Type B pancreatic cell (in vitro differentiated cells): ENCODE measurements around the gene ZNF790. TPM values are rescaled to one million over a fixed set of nuclear protein-coding genes. Genes with fewer than 3 reads are reported as not detected.

Experiments
- DNase-seq: peaks from one replicate; pipeline ENCODE4 v3.0.0; 2021; ENCODE audit warnings: mixed read lengths; ENCODE audit not compliant: unreplicated experiment; ENCODE audit errors: extremely low spot score
- H3K27ac Mint-ChIP-seq: 2 replicates; pipeline ENCODE4 v1.8.0; 2021; ENCODE audit warnings: mild to moderate bottlenecking, mixed read lengths
- H3K27me3 Mint-ChIP-seq: 2 replicates; pipeline ENCODE4 v1.8.0; 2021; ENCODE audit warnings: mixed read lengths
- H3K36me3 Mint-ChIP-seq: 2 replicates; pipeline ENCODE4 v1.8.0; 2021; ENCODE audit warnings: mixed read lengths
- H3K4me1 Mint-ChIP-seq: one replicate; pipeline ENCODE4 v1.8.0; 2021; ENCODE audit warnings: mixed read lengths; ENCODE audit not compliant: unreplicated experiment
- H3K4me3 Mint-ChIP-seq: 2 replicates; pipeline ENCODE4 v1.8.0; 2021; ENCODE audit warnings: mild to moderate bottlenecking, mixed read lengths
- H3K9me3 Mint-ChIP-seq: 2 replicates; pipeline ENCODE4 v1.8.0; 2021; ENCODE audit warnings: mixed read lengths
- total RNA-seq: library from RNA; stranded (reverse); gene quantifications from 2 replicates; pipeline ENCODE4 v1.2.1, GENCODE V29; 2021; ENCODE audit warnings: low replicate concordance
- TF ChIP-seq, protein P1 (sequence below): fragments of 200-600 bp; sonication (generic); conservative IDR thresholded peaks from 2 replicates; pipeline ENCODE4 v1.5.0; 2021; ENCODE audit warnings: antibody characterized with exemption, mild to moderate bottlenecking

Gene ZNF790
- total RNA-seq, 1 donor from 2014 or later, result 10.1 TPM

DNA sequence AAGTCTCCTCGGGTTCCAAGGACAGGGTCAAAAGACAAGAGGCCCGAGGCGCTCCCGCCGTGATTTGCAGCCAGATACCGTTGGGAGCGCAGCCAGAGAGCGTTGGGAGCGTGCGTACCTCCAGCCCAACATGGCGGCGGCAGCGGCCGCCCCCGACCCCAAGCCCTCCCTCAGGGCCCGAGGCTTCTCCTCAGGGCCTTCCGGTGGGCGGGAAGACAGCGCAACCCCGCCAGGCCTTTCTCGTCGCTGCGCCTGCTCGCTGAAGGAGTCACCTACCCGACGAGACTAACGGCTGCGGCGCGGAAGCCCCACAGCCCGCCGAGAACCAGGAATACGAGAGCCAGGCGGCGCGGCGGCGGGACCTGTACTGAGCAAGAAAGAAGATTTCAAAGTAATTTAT, 62.4 kb downstream of the ZNF790 start:
- Mint-ChIP-seq H3K36me3 (peaks cover 18% of the 10 kb centered on the region), H3K27me3 (no peaks in the 10 kb centered on the region), H3K9me3 (peaks cover 6% of the 10 kb centered on the region), H3K4me1 (peaks cover 17% of the 10 kb centered on the region), H3K27ac (no peak overlapping the region), H3K4me3 (no peak overlapping the region)
- TF ChIP-seq, protein P1, sequence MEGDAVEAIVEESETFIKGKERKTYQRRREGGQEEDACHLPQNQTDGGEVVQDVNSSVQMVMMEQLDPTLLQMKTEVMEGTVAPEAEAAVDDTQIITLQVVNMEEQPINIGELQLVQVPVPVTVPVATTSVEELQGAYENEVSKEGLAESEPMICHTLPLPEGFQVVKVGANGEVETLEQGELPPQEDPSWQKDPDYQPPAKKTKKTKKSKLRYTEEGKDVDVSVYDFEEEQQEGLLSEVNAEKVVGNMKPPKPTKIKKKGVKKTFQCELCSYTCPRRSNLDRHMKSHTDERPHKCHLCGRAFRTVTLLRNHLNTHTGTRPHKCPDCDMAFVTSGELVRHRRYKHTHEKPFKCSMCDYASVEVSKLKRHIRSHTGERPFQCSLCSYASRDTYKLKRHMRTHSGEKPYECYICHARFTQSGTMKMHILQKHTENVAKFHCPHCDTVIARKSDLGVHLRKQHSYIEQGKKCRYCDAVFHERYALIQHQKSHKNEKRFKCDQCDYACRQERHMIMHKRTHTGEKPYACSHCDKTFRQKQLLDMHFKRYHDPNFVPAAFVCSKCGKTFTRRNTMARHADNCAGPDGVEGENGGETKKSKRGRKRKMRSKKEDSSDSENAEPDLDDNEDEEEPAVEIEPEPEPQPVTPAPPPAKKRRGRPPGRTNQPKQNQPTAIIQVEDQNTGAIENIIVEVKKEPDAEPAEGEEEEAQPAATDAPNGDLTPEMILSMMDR, result no peak
- DNase-seq, result no peak

DNA sequence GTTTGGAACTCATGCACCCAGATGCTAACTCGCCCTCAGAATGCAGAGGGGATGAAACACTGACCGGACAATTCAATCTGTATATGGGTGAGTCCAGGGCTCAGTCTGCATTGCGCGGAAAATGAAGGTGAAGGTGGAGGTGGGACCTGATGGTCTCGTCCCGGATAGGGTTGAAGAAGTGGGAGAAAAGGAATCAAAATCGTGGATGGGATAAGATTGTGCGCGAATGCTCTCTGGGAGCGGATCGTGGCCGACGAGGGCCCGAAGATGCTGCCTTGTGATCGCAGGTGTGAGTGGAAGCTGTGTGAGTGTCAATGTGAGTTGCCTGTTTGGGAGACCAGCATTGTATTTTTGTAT, 65.0 kb downstream of the ZNF790 start:
- Mint-ChIP-seq H3K27ac (peak overlapping the region; percentile 94), H3K36me3 (peaks cover 22% of the 10 kb centered on the region), H3K4me3 (peak overlapping the region; percentile 97), H3K9me3 (peaks cover 6% of the 10 kb centered on the region), H3K4me1 (peaks cover 17% of the 10 kb centered on the region), H3K27me3 (no peaks in the 10 kb centered on the region)
- DNase-seq, result no peak
- TF ChIP-seq, protein P1, result no peak

DNA sequence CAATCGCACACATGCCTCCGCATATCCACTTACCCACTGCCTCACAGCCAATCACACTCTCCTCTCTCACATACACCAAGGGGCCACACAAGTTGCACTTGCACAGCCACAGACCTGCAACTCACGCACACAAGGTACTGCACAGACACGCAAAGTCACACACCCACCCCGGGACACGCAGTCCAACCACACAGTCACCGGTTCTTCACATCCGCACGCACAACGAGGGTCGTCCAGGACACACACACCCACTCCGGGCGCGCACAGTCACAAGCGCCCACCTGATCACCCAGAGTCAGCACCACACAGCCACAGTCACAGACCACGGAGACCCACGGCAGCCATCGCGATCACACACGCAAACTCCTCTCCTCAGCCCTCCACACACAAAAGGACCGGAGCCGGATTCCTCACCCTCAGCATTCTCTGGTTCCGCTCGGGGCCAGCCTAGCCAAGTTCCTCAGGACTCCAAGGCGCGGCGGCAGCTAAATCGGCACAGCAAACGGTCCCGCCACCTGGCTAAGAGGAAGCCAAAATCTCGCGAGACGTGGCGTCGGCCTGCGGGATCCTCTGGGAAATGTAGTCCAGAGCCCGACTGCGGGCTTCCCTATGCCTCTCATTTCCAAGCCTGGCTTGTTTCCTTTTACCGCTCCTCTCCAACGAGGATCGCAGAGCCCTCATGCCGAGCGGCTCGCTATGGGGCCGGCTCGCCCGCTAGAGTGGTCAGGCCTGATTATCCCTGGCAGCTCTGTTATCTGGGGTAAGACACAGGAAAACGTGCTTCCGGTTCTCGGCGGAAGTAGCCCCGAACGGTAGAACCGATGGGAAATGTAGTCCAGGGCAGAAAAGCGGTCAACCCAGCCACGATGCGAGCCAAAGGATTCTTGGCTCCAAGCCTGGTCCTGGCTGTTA, 65.6 kb downstream of the ZNF790 start, which contains the start of gene ZNF850:
Gene ZNF850 (minus strand): TSS at position 497 of the 912 bp plus-strand sequence. CDS start 10,201 bp downstream, outside the sequence.
- H3K27me3 Mint-ChIP-seq, result no peaks in the 10 kb centered on the region
- peak; percentile 92 for DNase-seq
- peaks cover 17% of the 10 kb centered on the region for H3K4me1 Mint-ChIP-seq
- TF ChIP-seq, protein P1, result no peak
- H3K36me3 Mint-ChIP-seq, result peaks cover 22% of the 10 kb centered on the region
- H3K27ac Mint-ChIP-seq, result peak within 1 kb of the TSS; percentile 94
- peaks cover 6% of the 10 kb centered on the region for H3K9me3 Mint-ChIP-seq
- H3K4me3 Mint-ChIP-seq, result peak within 1 kb of the TSS; percentile 97

DNA sequence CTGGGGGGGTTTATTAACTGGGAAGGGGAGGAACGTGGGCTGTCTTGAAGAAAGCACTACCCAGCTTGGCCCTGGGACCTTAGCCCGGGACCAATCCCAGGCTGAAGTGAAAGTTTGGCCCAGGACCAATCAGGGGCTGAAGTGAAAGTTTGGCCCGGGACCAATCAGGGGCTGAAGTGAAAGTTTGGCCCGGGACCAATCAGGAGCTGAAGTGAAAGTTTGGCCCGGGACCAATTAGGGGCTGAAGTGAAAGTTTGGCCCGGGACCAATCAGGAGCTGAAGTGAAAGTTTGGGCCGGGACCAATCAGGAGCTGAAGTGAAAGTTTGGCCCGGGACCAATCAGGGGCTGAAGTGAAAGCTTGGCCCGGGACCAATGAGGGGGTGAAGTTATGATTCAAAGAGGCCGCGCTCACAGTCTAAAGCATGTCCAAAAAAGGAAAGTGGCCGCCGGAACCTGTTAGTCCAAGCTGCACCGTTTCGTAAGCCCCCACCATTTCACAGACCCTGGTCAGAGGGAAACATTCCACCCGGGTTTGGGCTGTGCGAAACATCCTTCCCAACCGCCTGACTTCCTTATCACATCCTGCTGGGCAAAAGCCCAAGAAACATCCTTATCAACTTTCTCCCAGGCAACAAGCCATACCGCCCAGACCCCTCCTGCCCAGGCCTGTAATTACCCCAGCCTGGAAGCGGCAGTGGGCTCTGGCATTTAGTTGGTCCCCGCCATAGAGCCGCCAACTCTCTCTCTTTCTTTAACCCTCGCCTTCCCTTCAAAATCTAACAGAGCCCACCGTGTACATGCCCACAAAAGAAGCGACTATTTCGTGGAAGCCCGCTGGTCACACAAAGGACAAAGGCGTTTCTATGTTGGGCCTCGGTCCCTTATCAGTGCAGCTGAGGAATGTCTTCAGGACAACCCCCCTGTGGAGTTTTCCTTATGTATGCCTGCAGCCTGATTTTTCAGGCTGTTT, 66.6 kb downstream of the ZNF790 start:
- H3K27ac Mint-ChIP-seq, result peak overlapping the region; percentile 94
- H3K27me3 Mint-ChIP-seq, result no peaks in the 10 kb centered on the region

More for the DNA sequence above, 66.6 kb downstream of the ZNF790 start:
- Mint-ChIP-seq H3K9me3 (peaks cover 6% of the 10 kb centered on the region), H3K4me1 (peaks cover 17% of the 10 kb centered on the region), H3K36me3 (peaks cover 24% of the 10 kb centered on the region), H3K4me3 (peak overlapping the region; percentile 97)
- TF ChIP-seq, protein P1, result no peak
- no peak for DNase-seq

Other genes starting within 250 kb of the ZNF790 start
- 9.5 and 17.5 TPM in 2 replicates for gene ZNF382, start 233.1 kb downstream of the ZNF790 start, total RNA-seq
- 9.8 and 11.3 TPM in 2 replicates for gene ZNF461, start 171.6 kb downstream of the ZNF790 start, total RNA-seq
- 10.4 and 12.3 TPM in 2 replicates for gene ZNF567, start 150.8 kb downstream of the ZNF790 start, total RNA-seq
- gene ZNF850, start 65.6 kb downstream of the ZNF790 start, total RNA-seq, result 10.4 and 11.3 TPM in 2 replicates
- gene ZNF345, start 12.5 kb upstream of the ZNF790 start, total RNA-seq, result 10.9 and 12.5 TPM in 2 replicates
- gene ZNF829, start 77.9 kb upstream of the ZNF790 start, total RNA-seq, result 3.6 and 3.7 TPM in 2 replicates
- gene ZNF568, start 77.9 kb upstream of the ZNF790 start, total RNA-seq, result 7.0 and 10.5 TPM in 2 replicates
- gene ZNF420, start 240.0 kb upstream of the ZNF790 start, total RNA-seq, result 13.3 and 17.3 TPM in 2 replicates